Measurements from ENCODE around the gene CHRNB2. TPM values are rescaled to one million over a fixed set of nuclear protein-coding genes. Genes with fewer than 3 reads are reported as not detected.
A peak's percentile ranks its signal among the peaks of the same experiment; 100 is the strongest.

The CHRNB2 gene
- total and polyA plus RNA-seq, 11 donors: 0.03 to 0.14 (median 0.05) TPM; not detected in 7

- TF ChIP-seq, protein P1, sequence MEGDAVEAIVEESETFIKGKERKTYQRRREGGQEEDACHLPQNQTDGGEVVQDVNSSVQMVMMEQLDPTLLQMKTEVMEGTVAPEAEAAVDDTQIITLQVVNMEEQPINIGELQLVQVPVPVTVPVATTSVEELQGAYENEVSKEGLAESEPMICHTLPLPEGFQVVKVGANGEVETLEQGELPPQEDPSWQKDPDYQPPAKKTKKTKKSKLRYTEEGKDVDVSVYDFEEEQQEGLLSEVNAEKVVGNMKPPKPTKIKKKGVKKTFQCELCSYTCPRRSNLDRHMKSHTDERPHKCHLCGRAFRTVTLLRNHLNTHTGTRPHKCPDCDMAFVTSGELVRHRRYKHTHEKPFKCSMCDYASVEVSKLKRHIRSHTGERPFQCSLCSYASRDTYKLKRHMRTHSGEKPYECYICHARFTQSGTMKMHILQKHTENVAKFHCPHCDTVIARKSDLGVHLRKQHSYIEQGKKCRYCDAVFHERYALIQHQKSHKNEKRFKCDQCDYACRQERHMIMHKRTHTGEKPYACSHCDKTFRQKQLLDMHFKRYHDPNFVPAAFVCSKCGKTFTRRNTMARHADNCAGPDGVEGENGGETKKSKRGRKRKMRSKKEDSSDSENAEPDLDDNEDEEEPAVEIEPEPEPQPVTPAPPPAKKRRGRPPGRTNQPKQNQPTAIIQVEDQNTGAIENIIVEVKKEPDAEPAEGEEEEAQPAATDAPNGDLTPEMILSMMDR (IDR thresholded peaks at IDR 0.05): no peak
- TF ChIP-seq POLR2A (IDR thresholded peaks at IDR 0.05): no peak
- H3K4me3 ChIP-seq: peak overlapping the region; percentile 67 to 98 (median 95)
- H3K36me3 ChIP-seq: peaks cover 0 to 40% (median 34%) of the 10 kb centered on the region in 9 donors
- DNase-seq (no peak), ATAC-seq (no peak)
- peaks cover 3 to 44% (median 27%) of the 10 kb centered on the region in 12 donors for H3K4me1 ChIP-seq
- no peaks in the 10 kb centered on the region for H3K27me3 ChIP-seq
- intact Hi-C loops (cut with DNase I): loop anchor here in 7 of 10 donors (5.0 to 10.0 kb wide), 10 partner anchors 50 to 527 kb away; partner anchors contain the start of genes IL6R (in 2 of the 7), ADAR (in 1 of the 7) and PMVK (in 1 of the 7)
- WGBS, 4 donors: 10 to 13% (median 11%) methylated on average over 7 of the region's 7 CpGs
- no peaks in the 10 kb centered on the region for H3K9me3 ChIP-seq
- peak overlapping the region in 11 of 12 donors; percentile 85 to 97 (median 93) for H3K27ac ChIP-seq
Observed at GRCh38 chr1:154557248-154557938, 10.2 kb upstream of the CHRNB2 start.

GRCh38 chr1:154557939-154558719, 9.4 kb upstream of the CHRNB2 start, which contains the start of gene UBE2Q1:
TSS of gene UBE2Q1 (minus strand) at chr1:154558662. CDS start at chr1:154558553, 109 bp downstream.
- WGBS, 4 donors: 0 to 1% (median 1%) methylated on average over 23 to 68 of the region's 69 CpGs
- TF ChIP-seq, protein P1 (IDR thresholded peaks at IDR 0.05): no peak
- no peak for TF ChIP-seq POLR2A (IDR thresholded peaks at IDR 0.05)
- Histone ChIP-seq H3K27ac (peak within 1 kb of the TSS; percentile 85 to 97 (median 94)), H3K9me3 (no peaks in the 10 kb centered on the region), H3K4me1 (peaks cover 3 to 43% (median 27%) of the 10 kb centered on the region in 12 donors), H3K27me3 (no peaks in the 10 kb centered on the region), H3K36me3 (peaks cover 0 to 33% (median 27%) of the 10 kb centered on the region in 9 donors), H3K4me3 (peak within 1 kb of the TSS; percentile 67 to 98 (median 95))
- intact Hi-C loops (cut with DNase I): loop anchor here in 8 of 10 donors (1.0 to 10.0 kb wide), 14 partner anchors 49 to 527 kb away; partner anchors contain the start of genes PMVK (in 3 of the 8), IL6R (in 2 of the 8), ADAR (in 1 of the 8) and KCNN3 (in 1 of the 8)
- peak; percentile 53 to 79 (median 69) for DNase-seq
- peak in 1 of 4 donors; percentile 0 for ATAC-seq

- Histone ChIP-seq H3K27ac (peak overlapping the region; percentile 85 to 97 (median 94)), H3K4me1 (peaks cover 3 to 35% (median 21%) of the 10 kb centered on the region in 12 donors), H3K36me3 (peaks cover 0 to 25% (median 19%) of the 10 kb centered on the region in 9 donors), H3K27me3 (no peaks in the 10 kb centered on the region), H3K4me3 (peak overlapping the region; percentile 10 to 98 (median 95)), H3K9me3 (no peaks in the 10 kb centered on the region)
- intact Hi-C loops (cut with DNase I): loop anchor here in 8 of 10 donors (1.0 to 10.0 kb wide), 14 partner anchors 48 to 526 kb away; partner anchors contain the start of genes PMVK (in 3 of the 8), IL6R (in 2 of the 8), ADAR (in 1 of the 8) and KCNN3 (in 1 of the 8)
- TF ChIP-seq, protein P1 (IDR thresholded peaks at IDR 0.05): no peak
- TF ChIP-seq POLR2A (IDR thresholded peaks at IDR 0.05): peak in 1 of 2 donors; percentile 63
- ATAC-seq: peak; percentile 97 to 98 (median 98)
- 0 to 1% (median 0%) methylated on average over 11 to 57 of the region's 57 CpGs for WGBS, 4 donors
- DNase-seq: peak; percentile 99 to 100 (median 99)
Observed at GRCh38 chr1:154558720-154559465, 8.7 kb upstream of the CHRNB2 start.
